ENCODE data around the gene AKNA. TPM values are rescaled to one million over a fixed set of nuclear protein-coding genes. Genes with fewer than 3 reads are reported as not detected.

Gene AKNA
- total RNA-seq, 1 donor from 2014 or later, result 43.1 TPM

DNA sequence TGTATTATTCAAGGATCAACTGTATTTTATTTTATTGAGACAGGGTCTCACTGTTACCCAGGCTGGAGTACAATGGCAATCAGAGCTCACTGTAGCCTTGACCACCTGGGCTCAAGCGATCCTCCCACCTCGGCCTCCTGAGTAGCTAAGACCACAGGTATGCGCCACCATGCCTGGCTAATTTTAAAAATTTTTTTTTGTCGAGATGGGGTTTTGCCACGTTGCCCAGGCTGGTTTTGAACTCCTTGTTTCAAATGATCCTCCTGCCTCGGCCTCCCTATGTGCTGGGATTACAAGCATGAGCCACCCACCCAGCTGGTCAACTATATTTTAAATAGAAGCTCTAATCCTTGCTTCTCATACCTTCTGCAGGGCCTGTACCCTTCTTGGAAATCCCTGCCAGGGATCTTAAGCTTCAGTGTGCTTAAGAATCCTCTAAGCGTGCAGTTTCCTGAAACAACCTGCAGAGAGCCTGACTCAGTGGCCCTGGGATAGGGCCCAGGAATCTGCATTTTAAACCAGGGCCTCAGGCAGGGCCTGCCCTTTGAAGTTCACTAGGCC, 2.9 kb downstream of the AKNA start:
- Mint-ChIP-seq H3K4me3 (ENCODE audit: unreplicated experiment) (no peak overlapping the region), H3K36me3 (ENCODE audit: low read depth) (peaks cover 4% of the 10 kb centered on the region), H3K27ac (ENCODE audit: unreplicated experiment) (peak overlapping the region; percentile 95), H3K4me1 (ENCODE audit: low read depth) (peaks cover 77% of the 10 kb centered on the region), H3K27me3 (ENCODE audit: low read depth) (no peaks in the 10 kb centered on the region), H3K9me3 (ENCODE audit: low read depth) (no peaks in the 10 kb centered on the region)
- TF ChIP-seq, protein P1, sequence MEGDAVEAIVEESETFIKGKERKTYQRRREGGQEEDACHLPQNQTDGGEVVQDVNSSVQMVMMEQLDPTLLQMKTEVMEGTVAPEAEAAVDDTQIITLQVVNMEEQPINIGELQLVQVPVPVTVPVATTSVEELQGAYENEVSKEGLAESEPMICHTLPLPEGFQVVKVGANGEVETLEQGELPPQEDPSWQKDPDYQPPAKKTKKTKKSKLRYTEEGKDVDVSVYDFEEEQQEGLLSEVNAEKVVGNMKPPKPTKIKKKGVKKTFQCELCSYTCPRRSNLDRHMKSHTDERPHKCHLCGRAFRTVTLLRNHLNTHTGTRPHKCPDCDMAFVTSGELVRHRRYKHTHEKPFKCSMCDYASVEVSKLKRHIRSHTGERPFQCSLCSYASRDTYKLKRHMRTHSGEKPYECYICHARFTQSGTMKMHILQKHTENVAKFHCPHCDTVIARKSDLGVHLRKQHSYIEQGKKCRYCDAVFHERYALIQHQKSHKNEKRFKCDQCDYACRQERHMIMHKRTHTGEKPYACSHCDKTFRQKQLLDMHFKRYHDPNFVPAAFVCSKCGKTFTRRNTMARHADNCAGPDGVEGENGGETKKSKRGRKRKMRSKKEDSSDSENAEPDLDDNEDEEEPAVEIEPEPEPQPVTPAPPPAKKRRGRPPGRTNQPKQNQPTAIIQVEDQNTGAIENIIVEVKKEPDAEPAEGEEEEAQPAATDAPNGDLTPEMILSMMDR (IDR thresholded peaks at IDR 0.05), result no peak
- no peak for DNase-seq (ENCODE audit: low spot score)

DNA sequence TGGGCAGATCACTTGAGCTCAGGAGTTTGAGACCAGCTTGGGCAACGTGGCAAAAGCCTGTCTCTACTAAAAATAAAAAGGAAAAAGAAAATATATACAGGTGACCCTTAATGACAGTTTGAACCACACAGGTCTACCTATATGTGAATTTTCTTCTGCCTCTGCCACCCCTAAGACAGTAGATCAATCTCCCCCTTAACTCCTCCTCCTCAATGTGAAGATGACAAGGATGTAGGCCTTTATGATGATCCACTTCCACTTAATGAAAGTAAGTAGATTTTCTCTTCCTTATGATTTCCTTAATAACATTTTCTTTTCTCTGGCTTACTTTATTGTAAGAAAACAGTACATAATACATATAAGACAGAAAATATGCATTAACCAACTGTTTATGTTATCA, 3.4 kb downstream of the AKNA start:
- H3K4me3 Mint-ChIP-seq (ENCODE audit: unreplicated experiment), result no peak overlapping the region
- DNase-seq (ENCODE audit: low spot score), result no peak
- H3K27ac Mint-ChIP-seq (ENCODE audit: unreplicated experiment), result peak overlapping the region; percentile 95
- H3K27me3 Mint-ChIP-seq (ENCODE audit: low read depth), result no peaks in the 10 kb centered on the region
- H3K9me3 Mint-ChIP-seq (ENCODE audit: low read depth), result no peaks in the 10 kb centered on the region
- TF ChIP-seq, protein P1 (IDR thresholded peaks at IDR 0.05), result no peak
- H3K36me3 Mint-ChIP-seq (ENCODE audit: low read depth), result peaks cover 5% of the 10 kb centered on the region
- peaks cover 73% of the 10 kb centered on the region for H3K4me1 Mint-ChIP-seq (ENCODE audit: low read depth)

DNA sequence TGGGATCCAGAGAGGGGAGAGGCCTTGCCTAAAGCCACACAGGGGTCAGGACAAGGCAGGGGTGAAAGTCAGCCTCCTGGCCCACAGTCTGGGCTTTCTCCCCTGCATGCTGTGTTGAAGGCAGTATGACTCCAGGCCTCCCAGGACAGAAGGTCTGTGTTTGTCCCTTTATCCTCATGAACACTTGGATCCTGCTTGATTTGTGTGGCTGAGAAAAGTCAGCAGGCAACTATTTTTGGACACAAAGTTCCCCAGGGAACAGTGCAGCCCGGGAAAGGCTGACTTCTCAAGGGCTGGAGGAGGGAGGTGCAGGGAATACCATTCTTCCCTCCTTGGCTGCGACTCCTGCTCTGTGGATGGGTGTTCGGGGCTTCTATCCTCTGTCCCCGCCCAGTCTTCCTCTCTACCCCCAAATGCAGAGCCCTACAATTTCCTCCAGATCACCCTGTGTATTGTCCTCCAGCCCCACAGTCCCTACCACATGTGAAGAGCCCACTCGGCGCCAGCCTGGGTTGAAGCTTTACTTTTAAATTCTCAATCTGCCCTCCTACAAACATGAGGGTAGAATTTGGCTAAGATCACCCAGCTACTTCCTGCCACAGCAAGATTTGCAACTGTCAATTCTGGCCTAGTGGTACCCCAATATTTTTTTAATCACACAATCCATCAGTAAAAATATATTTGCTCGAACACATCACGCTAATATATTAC, 4.1 kb downstream of the AKNA start:
- Mint-ChIP-seq H3K27ac (ENCODE audit: unreplicated experiment) (peak overlapping the region; percentile 94), H3K27me3 (ENCODE audit: low read depth) (no peaks in the 10 kb centered on the region), H3K4me1 (ENCODE audit: low read depth) (peaks cover 67% of the 10 kb centered on the region), H3K9me3 (ENCODE audit: low read depth) (no peaks in the 10 kb centered on the region), H3K36me3 (ENCODE audit: low read depth) (peaks cover 7% of the 10 kb centered on the region), H3K4me3 (ENCODE audit: unreplicated experiment) (peak overlapping the region; percentile 62)
- TF ChIP-seq, protein P1 (IDR thresholded peaks at IDR 0.05), result no peak
- DNase-seq (ENCODE audit: low spot score), result no peak

DNA sequence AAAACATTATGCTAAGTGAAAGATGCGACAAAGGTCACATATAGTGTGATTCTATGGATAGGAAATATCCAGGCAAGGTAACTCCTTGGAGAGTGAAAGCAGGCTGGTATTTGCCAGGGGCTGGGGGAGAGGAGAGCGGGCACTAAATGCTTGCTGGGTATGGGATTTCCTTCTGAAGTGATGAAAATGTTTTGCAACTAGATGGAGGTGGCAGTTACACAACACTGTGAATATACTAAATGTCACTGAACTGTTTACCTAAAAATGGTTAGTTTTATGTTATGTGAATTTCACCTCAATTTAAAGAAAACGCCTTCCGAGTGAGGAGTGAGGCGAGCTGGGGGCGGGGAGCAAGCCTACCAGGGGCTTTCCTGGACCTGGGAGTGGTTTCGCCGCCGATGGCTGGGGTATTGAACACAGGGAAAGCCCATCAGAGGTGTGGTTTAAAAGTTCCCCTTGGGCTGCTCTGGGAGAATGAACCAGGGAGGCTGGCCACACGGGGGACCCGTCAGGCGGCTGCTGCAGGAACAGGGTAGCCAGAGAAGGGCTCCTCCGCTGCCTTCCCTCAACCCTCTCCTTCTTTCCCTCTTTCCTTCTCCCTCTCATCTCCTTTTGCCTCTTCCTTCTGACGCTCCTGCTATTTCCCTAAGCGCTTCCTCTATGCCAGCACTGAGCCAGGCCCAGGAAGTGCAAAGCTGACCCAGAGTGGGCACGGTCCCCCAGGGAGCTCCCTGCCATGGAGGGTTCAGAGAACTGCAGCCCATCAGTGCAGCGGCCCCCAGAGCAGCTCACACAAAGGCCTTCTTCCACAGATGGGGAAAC, 4.9 kb downstream of the AKNA start:
- TF ChIP-seq, protein P1 (IDR thresholded peaks at IDR 0.05), result peak; percentile 44
- Mint-ChIP-seq H3K27ac (ENCODE audit: unreplicated experiment) (peak overlapping the region; percentile 94), H3K4me1 (ENCODE audit: low read depth) (peaks cover 59% of the 10 kb centered on the region), H3K4me3 (ENCODE audit: unreplicated experiment) (peak overlapping the region; percentile 62), H3K9me3 (ENCODE audit: low read depth) (no peaks in the 10 kb centered on the region), H3K27me3 (ENCODE audit: low read depth) (no peaks in the 10 kb centered on the region), H3K36me3 (ENCODE audit: low read depth) (peaks cover 14% of the 10 kb centered on the region)
- no peak for DNase-seq (ENCODE audit: low spot score)

DNA sequence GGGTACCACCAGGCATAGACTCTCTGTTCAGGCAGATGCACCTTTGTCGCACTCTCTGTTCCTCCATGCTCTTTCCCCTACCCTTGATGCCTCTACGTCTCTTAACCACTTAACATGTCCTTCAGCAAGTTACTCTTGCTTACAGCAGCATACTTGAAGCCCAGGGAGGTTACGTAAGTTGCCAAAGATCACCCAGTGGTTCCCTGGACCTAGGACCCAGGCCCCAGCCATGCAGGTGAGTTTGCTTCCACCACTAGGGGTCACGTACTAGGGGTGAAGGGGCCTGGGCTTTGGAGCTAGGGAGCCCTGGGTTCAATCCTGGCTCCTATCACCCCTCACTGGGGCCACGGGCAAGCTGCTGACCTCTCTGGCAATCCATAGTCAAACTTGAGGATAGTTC, 8.9 kb downstream of the AKNA start:
- TF ChIP-seq, protein P1 (IDR thresholded peaks at IDR 0.05), result no peak
- Mint-ChIP-seq H3K27ac (ENCODE audit: unreplicated experiment) (no peak overlapping the region), H3K27me3 (ENCODE audit: low read depth) (no peaks in the 10 kb centered on the region), H3K9me3 (ENCODE audit: low read depth) (no peaks in the 10 kb centered on the region), H3K36me3 (ENCODE audit: low read depth) (peaks cover 39% of the 10 kb centered on the region), H3K4me1 (ENCODE audit: low read depth) (peaks cover 24% of the 10 kb centered on the region), H3K4me3 (ENCODE audit: unreplicated experiment) (no peak overlapping the region)
- DNase-seq (ENCODE audit: low spot score), result no peak

Measured in chondrocyte (in vitro differentiated cells).